GM19455 (cell line): ENCODE results near the gene UNC45A.
A peak's percentile ranks its signal among the peaks of the same experiment; 100 is the strongest.

Experiments used
- ATAC-seq: cut with Tn5 transposase; IDR thresholded peaks from one replicate; pipeline ENCODE4 v1.9.1; 2021; ENCODE audit not compliant: unreplicated experiment

UNC45A gene

DNA sequence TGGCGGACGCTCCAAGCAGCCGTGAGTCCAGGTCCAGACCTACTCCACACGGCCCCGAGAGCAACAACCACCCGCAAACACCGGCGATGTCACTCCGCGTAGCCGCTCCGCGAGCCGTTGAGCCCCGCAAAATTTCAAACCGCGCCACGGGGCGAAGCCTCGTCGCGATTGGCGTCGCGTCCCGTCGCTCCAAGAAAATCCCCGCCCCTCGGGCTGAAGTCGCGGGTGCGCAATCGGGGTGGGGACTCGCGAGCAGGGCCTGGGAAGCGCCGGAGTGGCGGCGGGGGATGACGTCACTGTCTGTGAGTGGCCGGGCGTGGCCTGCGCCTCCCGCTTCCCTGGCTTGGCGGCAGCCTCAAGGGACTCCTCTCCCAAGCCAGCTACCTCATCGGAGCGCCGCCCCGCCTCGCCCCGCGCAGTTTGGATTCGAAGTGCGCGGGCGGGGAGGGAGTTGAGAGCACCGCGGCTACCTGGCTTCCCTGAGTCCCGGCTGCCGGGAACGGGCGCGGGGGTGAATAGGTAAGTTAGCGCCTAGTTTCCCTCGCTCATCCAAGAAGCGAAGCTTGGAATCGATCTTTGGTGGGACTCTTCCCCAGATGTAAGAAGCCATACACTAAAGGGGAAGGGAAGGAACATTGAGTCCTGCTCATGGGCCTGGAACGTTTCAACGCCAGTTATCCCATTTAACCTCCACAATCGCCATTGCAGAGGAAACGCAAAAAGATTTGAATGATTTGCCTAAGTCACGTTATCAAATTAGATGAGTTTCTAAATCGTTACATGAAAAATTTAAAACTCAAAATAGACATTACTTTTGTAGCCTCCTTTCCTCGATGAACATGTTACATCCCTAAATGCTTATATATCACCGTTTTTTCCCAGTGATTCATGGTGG is 59.6 kb downstream of the UNC45A start, which contains the start of gene PRC1:
TSS of gene PRC1 (minus strand) at position 119 of the 895 bp plus-strand sequence. CDS start at position 1, 118 bp downstream.
- peak; percentile 89 for ATAC-seq

DNA sequence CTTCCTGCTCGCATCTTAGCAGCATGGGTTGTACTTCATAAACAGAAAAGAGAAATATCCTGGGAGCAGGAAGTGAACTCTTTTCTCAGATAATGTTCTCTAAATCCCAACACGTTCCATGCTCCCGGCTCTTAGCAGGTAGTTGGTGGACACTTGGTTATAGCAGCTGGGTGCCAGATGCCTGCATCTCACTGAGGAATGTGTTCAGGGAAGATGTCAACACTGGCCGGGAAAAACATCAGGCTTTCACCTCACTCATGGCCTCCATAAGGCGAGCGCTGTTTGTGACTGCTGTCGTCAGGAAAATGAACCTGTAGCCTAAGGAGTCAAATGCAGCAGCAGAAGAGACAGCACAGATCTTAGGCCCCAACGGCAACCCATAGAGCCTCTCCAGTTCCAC is 63.7 kb downstream of the UNC45A start:
- no peak for ATAC-seq

- no peak for ATAC-seq
Observed at GRCh38 chr15:91001209-91001608, 66.1 kb downstream of the UNC45A start.
